ENCODE measurements around the gene FAM120B. TPM values are rescaled to one million over a fixed set of nuclear protein-coding genes. Genes with fewer than 3 reads are reported as not detected.

Gene FAM120B
- total RNA-seq, 1 experiment from 2014 or later, result 16.7 TPM

DNA sequence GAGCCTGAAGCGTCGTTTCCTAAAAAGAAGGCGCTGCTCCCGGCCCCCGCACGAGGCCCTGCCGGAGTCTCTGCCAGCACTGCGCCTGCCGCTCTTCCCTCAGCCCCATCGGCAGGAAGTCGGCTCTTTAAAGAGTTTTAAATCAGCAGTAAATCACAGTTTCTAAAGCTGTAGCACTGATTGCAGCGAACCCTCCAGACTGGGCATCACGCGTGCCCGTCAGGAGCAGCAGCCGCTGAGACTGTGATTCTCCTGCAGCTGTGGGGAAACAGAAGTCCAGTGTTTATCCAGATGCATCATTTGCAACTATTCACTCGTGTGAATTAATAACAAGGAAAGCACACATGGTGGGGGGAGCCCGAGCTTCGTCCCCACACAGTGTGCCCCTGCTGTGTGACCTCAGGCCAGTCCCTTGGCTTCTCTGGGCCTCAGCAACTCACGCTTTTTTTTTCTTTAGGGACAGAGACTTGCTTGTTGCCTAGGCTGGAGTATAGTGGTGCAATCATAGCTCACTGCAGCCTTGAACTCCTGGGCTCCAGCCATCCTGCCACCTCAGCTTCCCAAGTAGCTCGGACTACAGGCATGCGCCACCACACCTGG is 44.0 kb upstream of the FAM120B start:
- Histone ChIP-seq H4K91ac (ENCODE audit: insufficient read length, low read depth, low read length) (no peak overlapping the region), H2BK20ac (ENCODE audit: low read depth, low read length, poor library complexity, severe bottlenecking) (no peak overlapping the region), H3K9ac (ENCODE audit: extremely low read depth, insufficient read length, low read length) (no peak overlapping the region), H2BK12ac (ENCODE audit: insufficient read length, low read depth, low read length) (no peak overlapping the region), H2BK5ac (ENCODE audit: insufficient read length, low read length) (no peak overlapping the region), H4K5ac (ENCODE audit: insufficient read length, low read depth, low read length) (no peak overlapping the region), H3T11ph (ENCODE audit: low read length) (no peak overlapping the region), H3K27ac (ENCODE audit: insufficient read length, low read depth, low read length) (no peak overlapping the region), H2AFZ (ENCODE audit: low read length) (no peak overlapping the region), H3K18ac (ENCODE audit: insufficient read length, low read depth, low read length) (no peak overlapping the region), H3K4me2 (ENCODE audit: insufficient read depth, insufficient read length, low read length) (no peak overlapping the region), H3K9me3 (ENCODE audit: control insufficient read depth, low read depth, low read length) (no peaks in the 10 kb centered on the region), H2AK5ac (ENCODE audit: insufficient read length, low read length) (no peak overlapping the region), H3K79me2 (ENCODE audit: insufficient read depth, low read length) (no peaks in the 10 kb centered on the region), H3K23ac (ENCODE audit: insufficient read length, low read depth, low read length) (no peak overlapping the region), H3K56ac (ENCODE audit: insufficient read length, low read depth, low read length) (no peak overlapping the region), H2BK15ac (ENCODE audit: low read depth, low read length) (no peak overlapping the region), H3K4ac (ENCODE audit: low read depth, low read length) (no peak overlapping the region), H2BK120ac (ENCODE audit: low read depth, low read length, poor library complexity, severe bottlenecking) (no peak overlapping the region), H3K14ac (ENCODE audit: insufficient read depth, low read length) (no peak overlapping the region), H3K23me2 (ENCODE audit: insufficient read length, low read depth, low read length, poor library complexity, severe bottlenecking) (no peaks in the 10 kb centered on the region), H3K4me1 (ENCODE audit: insufficient read depth, low read length) (no peaks in the 10 kb centered on the region), H3K27me3 (ENCODE audit: insufficient read depth, low read length) (no peaks in the 10 kb centered on the region), H3K79me1 (ENCODE audit: insufficient read depth, low read depth, low read length, poor library complexity, severe bottlenecking) (no peaks in the 10 kb centered on the region), H4K20me1 (ENCODE audit: control insufficient read depth, insufficient read depth, insufficient read length) (no peaks in the 10 kb centered on the region), H4K8ac (replicated peaks; ENCODE audit: insufficient read length, low read depth, low read length) (no peak overlapping the region)
- Mint-ChIP-seq H3K4me1 (peaks cover 6 to 13% of the 10 kb centered on the region in 2 experiments), H3K4me3 (no peak overlapping the region), H3K27me3 (ENCODE audit: low read depth) (peaks cover 5% of the 10 kb centered on the region), H3K36me3 (ENCODE audit: insufficient read depth in 1 of 3, low read depth in 3 of 3) (no peaks in the 10 kb centered on the region), H3K9me3 (no peaks in the 10 kb centered on the region; a peak in 1 of 5 replicates), H3K27ac (no peak overlapping the region)
- DNase-seq, result no peak
- WGBS (ENCODE audit: extremely low coverage, insufficient read length, low lambda C conversion rate), result no CpG with 5 or more reads among the region's 22 CpGs
- TF ChIP-seq, protein P1, sequence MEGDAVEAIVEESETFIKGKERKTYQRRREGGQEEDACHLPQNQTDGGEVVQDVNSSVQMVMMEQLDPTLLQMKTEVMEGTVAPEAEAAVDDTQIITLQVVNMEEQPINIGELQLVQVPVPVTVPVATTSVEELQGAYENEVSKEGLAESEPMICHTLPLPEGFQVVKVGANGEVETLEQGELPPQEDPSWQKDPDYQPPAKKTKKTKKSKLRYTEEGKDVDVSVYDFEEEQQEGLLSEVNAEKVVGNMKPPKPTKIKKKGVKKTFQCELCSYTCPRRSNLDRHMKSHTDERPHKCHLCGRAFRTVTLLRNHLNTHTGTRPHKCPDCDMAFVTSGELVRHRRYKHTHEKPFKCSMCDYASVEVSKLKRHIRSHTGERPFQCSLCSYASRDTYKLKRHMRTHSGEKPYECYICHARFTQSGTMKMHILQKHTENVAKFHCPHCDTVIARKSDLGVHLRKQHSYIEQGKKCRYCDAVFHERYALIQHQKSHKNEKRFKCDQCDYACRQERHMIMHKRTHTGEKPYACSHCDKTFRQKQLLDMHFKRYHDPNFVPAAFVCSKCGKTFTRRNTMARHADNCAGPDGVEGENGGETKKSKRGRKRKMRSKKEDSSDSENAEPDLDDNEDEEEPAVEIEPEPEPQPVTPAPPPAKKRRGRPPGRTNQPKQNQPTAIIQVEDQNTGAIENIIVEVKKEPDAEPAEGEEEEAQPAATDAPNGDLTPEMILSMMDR (conservative IDR thresholded peaks at IDR 0.05), result no peak

Measured in H9 (cell line).